Prostate gland (tissue), 2 donors: ENCODE data around the gene LSM6. TPM values are rescaled to one million over a fixed set of nuclear protein-coding genes. Genes with fewer than 3 reads are reported as not detected.

Experiments
- DNase-seq: peaks from one replicate; pipeline ENCODE4 v3.0.0-alpha.2; 2019; ENCODE audit warnings: low spot score
- H3K27ac ChIP-seq, 2 donors: fragments of 200-600 bp; sonication (generic); 2 replicates each; pipeline ENCODE4 v1.5.1; 2017 to 2019
- H3K27me3 ChIP-seq: fragments of 200-600 bp; sonication (generic); replicated peaks from 2 replicates; pipeline ENCODE4 v1.5.1; 2019; ENCODE audit not compliant: insufficient read depth
- H3K36me3 ChIP-seq, 2 donors: fragments of 200-600 bp; sonication (generic); 1 replicate in 1 of 2; 2 replicates in 1 of 2; pipeline versions ENCODE4 v1.5.1 to v1.8.1; 2017 to 2019
- H3K4me1 ChIP-seq: fragments of 200-600 bp; sonication (generic); replicated peaks from 2 replicates; pipeline ENCODE4 v1.5.1; 2019
- H3K4me3 ChIP-seq, 2 donors: fragments of 200-600 bp; sonication (generic); 2 replicates each; pipeline ENCODE4 v1.5.1; 2017 to 2019
- H3K9me3 ChIP-seq: fragments of 200-600 bp; sonication (generic); 2 replicates; pipeline ENCODE4 v1.5.1; 2017
- POLR2A ChIP-seq: fragments of 450-650 bp; IDR thresholded peaks from one replicate; pipeline ENCODE4 v1.6.1; 2016; ENCODE audit warnings: antibody characterized with exemption, mild to moderate bottlenecking
- POLR2AphosphoS5 ChIP-seq: sonication (generic); formaldehyde crosslinking; IDR thresholded peaks from one replicate; pipeline ENCODE4 v1.6.1; 2017; ENCODE audit warnings: antibody characterized with exemption
- WGBS: methylation state at CpG from one replicate; pipeline ENCODE4 v1.1.5; 2018; 5-methylcytosine and 5-hydroxymethylcytosine counted together
- intact Hi-C: fragments of 100-400 bp; cut with DNase I; formaldehyde crosslinking; loops from one replicate; pipeline ENCODE4 v1.14.2; 2022
- total RNA-seq, 2 donors: library from RNA; depleted of rRNA; stranded (reverse); fragments of >200 nt; gene quantifications; one replicate each; pipeline ENCODE4 v1.1.0, GENCODE V29; 2016
- TF ChIP-seq, protein P1 (sequence below), 4 experiments: fragments of 200-600 bp in 2 of 4; fragments of 450-650 bp in 2 of 4; sonication (generic) in 2 of 4; IDR thresholded peaks; 1 replicate in 3 of 4; 2 replicates in 1 of 4; pipeline ENCODE4 v1.5.1; 2016 to 2019; ENCODE audit warnings: antibody characterized with exemption in 4 of 4, mild to moderate bottlenecking in 2 of 4, moderate library complexity in 2 of 4

LSM6 gene
- total RNA-seq, 2 donors from 2014 or later, result 30.2 to 93.8 TPM

DNA sequence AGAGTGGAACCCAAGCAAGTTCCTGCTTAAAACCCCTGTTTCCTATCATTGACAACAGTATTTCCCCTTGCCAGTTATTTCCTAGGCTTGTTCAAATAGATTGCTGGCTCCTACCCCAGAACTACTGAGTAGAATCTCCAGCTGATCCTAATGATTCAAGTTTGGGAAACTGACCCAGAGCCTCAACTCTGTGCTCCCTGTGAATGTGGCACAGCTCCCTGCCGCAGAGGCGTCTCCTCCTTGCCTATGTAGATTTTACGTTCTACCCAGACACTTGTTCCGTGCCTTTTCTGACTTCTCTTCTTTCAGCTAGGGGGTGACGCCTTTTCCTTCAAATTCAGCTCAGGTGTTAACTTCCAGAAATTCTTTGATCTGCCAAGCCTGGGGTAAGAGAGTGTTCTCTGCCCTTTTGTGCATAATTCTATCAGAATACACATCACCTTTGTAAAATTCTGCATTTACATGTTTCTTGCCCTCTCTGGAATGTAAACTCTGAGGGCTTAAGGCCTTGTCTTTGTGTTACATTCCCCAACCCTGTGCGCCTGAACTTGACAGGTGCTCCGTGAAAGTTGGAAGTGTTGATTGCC, 4.4 kb downstream of the LSM6 start:
- 44% methylated on average over 7 of the region's 7 CpGs for WGBS
- Histone ChIP-seq H3K27ac (peak overlapping the region; percentile 2), H3K4me3 (no peak overlapping the region), H3K9me3 (no peaks in the 10 kb centered on the region), H3K27me3 (no peaks in the 10 kb centered on the region), H3K36me3 (no peaks in the 10 kb centered on the region), H3K4me1 (peaks cover 2% of the 10 kb centered on the region)
- intact Hi-C loops, result no loop called here
- TF ChIP-seq, protein P1, sequence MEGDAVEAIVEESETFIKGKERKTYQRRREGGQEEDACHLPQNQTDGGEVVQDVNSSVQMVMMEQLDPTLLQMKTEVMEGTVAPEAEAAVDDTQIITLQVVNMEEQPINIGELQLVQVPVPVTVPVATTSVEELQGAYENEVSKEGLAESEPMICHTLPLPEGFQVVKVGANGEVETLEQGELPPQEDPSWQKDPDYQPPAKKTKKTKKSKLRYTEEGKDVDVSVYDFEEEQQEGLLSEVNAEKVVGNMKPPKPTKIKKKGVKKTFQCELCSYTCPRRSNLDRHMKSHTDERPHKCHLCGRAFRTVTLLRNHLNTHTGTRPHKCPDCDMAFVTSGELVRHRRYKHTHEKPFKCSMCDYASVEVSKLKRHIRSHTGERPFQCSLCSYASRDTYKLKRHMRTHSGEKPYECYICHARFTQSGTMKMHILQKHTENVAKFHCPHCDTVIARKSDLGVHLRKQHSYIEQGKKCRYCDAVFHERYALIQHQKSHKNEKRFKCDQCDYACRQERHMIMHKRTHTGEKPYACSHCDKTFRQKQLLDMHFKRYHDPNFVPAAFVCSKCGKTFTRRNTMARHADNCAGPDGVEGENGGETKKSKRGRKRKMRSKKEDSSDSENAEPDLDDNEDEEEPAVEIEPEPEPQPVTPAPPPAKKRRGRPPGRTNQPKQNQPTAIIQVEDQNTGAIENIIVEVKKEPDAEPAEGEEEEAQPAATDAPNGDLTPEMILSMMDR (IDR thresholded peaks at IDR 0.05), result no peak
- no peak for TF ChIP-seq POLR2A
- DNase-seq, result no peak

DNA sequence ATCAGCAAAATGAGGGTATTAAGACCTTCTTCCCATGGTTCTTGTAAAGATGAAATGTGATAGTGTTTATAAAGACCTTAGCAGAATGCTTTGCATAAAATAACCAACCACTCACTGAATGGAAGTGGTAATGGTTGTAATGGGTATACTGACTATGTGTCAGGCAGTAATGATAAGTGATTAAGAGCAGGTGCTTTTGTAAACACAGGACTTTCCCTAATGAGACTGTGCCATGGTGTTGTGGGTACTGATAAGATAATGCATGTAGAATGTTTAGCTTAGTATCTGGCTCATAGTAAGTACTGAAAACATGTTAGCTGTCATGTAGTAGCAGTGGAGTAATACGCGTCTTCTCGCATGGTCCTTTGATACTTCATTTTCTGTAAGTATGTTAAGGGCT, 6.9 kb downstream of the LSM6 start:
- Histone ChIP-seq H3K36me3 (no peaks in the 10 kb centered on the region), H3K9me3 (no peaks in the 10 kb centered on the region), H3K4me1 (peaks cover 2% of the 10 kb centered on the region), H3K4me3 (no peak overlapping the region), H3K27me3 (no peaks in the 10 kb centered on the region), H3K27ac (no peak overlapping the region)
- TF ChIP-seq POLR2A (no peak), POLR2AphosphoS5 (no peak)
- TF ChIP-seq, protein P1 (IDR thresholded peaks at IDR 0.05), result no peak
- 96% methylated on average over 3 of the region's 3 CpGs for WGBS
- no peak for DNase-seq
- intact Hi-C loops, result no loop called here

DNA sequence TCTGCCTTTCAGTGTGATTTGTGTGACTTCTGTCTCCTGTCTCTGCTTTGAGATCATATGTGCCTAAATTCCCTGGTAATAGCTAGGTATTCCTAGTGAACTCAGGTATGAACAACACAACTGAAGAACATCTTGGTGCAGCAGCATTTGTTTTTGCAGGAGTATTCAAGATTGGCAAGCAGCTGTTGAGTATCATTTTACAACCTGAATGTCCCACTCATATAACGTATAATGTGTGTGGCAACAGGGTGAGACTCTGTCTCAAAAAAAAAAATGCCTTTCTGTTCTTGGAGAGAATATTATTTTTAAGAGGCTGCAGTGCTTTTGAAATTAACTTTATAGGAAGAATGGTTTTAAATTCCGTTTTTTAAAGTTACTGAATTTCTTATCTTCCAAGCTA, 7.7 kb downstream of the LSM6 start:
- intact Hi-C loops, result no loop called here
- Histone ChIP-seq H3K36me3 (no peaks in the 10 kb centered on the region), H3K4me1 (peaks cover 2% of the 10 kb centered on the region), H3K27ac (no peak overlapping the region), H3K9me3 (no peaks in the 10 kb centered on the region), H3K27me3 (no peaks in the 10 kb centered on the region), H3K4me3 (no peak overlapping the region)
- TF ChIP-seq, protein P1 (IDR thresholded peaks at IDR 0.05), result no peak
- TF ChIP-seq POLR2A, result no peak
- TF ChIP-seq POLR2AphosphoS5, result no peak
- no peak for DNase-seq
- 45% methylated on average over 2 of the region's 2 CpGs for WGBS

DNA sequence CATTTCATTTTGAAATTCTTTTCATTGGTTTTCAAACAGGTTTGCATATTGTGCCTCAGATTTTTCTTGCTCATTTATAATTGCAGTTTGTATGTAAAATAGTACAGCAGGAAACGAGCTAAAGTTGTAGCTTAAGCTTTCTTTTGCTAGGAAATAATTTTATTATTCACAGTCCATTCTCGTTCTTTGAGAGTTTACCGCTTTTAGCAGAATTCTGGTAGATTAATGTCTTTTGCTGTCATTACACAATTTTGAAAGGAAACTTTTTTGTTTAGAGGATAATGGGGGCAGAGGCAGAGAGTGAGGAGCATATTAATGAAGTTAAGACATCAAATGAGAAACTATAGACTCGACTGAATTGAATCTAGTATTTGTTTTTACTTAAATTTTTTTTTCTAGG, 10.5 kb downstream of the LSM6 start:
- H3K9me3 ChIP-seq, result no peaks in the 10 kb centered on the region
- 91% methylated on average over 4 of the region's 4 CpGs for WGBS
- intact Hi-C loops, result no loop called here
- H3K4me3 ChIP-seq, result no peak overlapping the region
- no peak overlapping the region for H3K27ac ChIP-seq
- TF ChIP-seq POLR2A (no peak), POLR2AphosphoS5 (no peak)
- TF ChIP-seq, protein P1 (IDR thresholded peaks at IDR 0.05), result no peak
- no peaks in the 10 kb centered on the region for H3K27me3 ChIP-seq
- H3K36me3 ChIP-seq, result no peaks in the 10 kb centered on the region
- DNase-seq, result no peak
- H3K4me1 ChIP-seq, result no peaks in the 10 kb centered on the region

DNA sequence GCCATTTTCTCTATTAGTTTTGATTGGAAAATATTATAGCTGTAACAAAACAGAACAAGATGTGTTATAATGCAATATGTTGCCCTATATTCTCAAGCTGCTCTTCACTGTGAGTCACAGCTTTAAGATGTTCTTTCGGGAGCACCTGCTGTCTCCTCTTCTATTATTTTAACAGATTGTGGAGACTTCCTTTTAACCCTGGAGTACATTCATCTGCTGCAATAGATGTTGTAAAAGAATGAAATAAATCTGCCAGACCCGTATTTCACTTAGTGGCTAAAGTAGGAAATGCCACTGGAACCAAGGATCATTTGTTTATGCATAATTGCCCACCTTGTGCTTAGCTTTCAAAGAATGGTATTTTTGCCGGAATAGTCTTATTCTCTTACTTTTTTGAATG, 11.1 kb downstream of the LSM6 start:
- TF ChIP-seq, protein P1 (IDR thresholded peaks at IDR 0.05), result no peak
- TF ChIP-seq POLR2A (no peak), POLR2AphosphoS5 (no peak)
- intact Hi-C loops, result no loop called here
- Histone ChIP-seq H3K27ac (no peak overlapping the region), H3K36me3 (no peaks in the 10 kb centered on the region), H3K27me3 (no peaks in the 10 kb centered on the region), H3K4me3 (no peak overlapping the region), H3K4me1 (no peaks in the 10 kb centered on the region), H3K9me3 (no peaks in the 10 kb centered on the region)
- no peak for DNase-seq
- WGBS, result 70% methylated on average over 3 of the region's 3 CpGs
